KMS-11 (cell line): ENCODE measurements around the gene FAU.

Experiments
- H2AFZ ChIP-seq: fragments of 200-600 bp; sonication (generic); 2 replicates; pipeline ENCODE4 v1.6.1; 2016; ENCODE audit warnings: antibody characterized with exemption, mixed run types, low read depth
- H3K27ac ChIP-seq: fragments of 200-600 bp; sonication (generic); 2 replicates; pipeline ENCODE4 v1.6.1; 2016; ENCODE audit warnings: mild to moderate bottlenecking, mixed run types
- H3K27me3 ChIP-seq: fragments of 200-600 bp; sonication (generic); 2 replicates; pipeline ENCODE4 v1.6.1; 2017; ENCODE audit warnings: mild to moderate bottlenecking, low read depth, mixed run types, moderate library complexity; ENCODE audit not compliant: insufficient read depth
- H3K36me3 ChIP-seq: fragments of 200-600 bp; sonication (generic); 2 replicates; pipeline ENCODE4 v1.6.1; 2017; ENCODE audit warnings: mild to moderate bottlenecking, mixed run types; ENCODE audit not compliant: insufficient read depth
- H3K4me1 ChIP-seq: fragments of 200-600 bp; sonication (generic); 2 replicates; pipeline ENCODE4 v1.6.1; 2016; ENCODE audit warnings: mild to moderate bottlenecking, low read depth, mixed run types; ENCODE audit not compliant: poor library complexity, severe bottlenecking
- H3K4me2 ChIP-seq: fragments of 200-600 bp; sonication (generic); 2 replicates; pipeline ENCODE4 v1.7.0; 2016; ENCODE audit warnings: mild to moderate bottlenecking, mixed run types
- H3K4me3 ChIP-seq: fragments of 200-600 bp; sonication (generic); IDR thresholded peaks from 2 replicates; pipeline ENCODE4 v1.6.1; 2017; ENCODE audit warnings: low read depth, low read length, mixed read lengths; ENCODE audit not compliant: insufficient read depth
- H3K79me2 ChIP-seq: fragments of 200-600 bp; sonication (generic); 2 replicates; pipeline ENCODE4 v1.6.1; 2016; ENCODE audit warnings: low read depth, mixed run types; ENCODE audit not compliant: insufficient read depth
- H3K9ac ChIP-seq: fragments of 200-600 bp; sonication (generic); 2 replicates; pipeline ENCODE4 v1.6.1; 2016; ENCODE audit warnings: mild to moderate bottlenecking, mixed run types
- H4K20me1 ChIP-seq: fragments of 200-600 bp; sonication (generic); 2 replicates; pipeline ENCODE4 v1.6.1; 2016; ENCODE audit warnings: mild to moderate bottlenecking, mixed run types; ENCODE audit not compliant: insufficient read depth
- TF ChIP-seq, protein P1 (sequence below): fragments of 200-600 bp; sonication (generic); conservative IDR thresholded peaks from 2 replicates; pipeline ENCODE4 v1.6.1; 2017; ENCODE audit warnings: low read depth, mild to moderate bottlenecking, antibody characterized with exemption, low read length, moderate library complexity, mixed read lengths

FAU gene

DNA sequence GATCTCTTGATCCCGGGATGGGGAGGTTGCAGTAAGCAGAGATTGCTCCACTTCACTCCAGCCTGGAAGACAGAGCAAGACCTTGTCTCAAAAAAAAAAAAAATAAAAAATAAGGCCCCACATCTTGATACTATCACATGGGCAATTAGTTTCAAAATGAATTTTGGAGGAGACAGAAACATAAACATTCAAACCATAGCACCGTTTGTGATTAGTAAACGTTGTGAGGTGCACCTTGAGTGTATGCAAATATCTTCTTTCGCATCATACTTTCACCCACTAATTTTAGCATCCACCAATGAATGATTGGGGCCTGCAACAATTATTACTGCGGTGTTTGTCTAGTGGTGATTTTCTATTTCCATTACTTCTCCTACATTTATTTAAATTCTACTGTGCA lies 37.1 kb upstream of the FAU start:
- H3K36me3 ChIP-seq = no peaks in the 10 kb centered on the region
- TF ChIP-seq, protein P1, sequence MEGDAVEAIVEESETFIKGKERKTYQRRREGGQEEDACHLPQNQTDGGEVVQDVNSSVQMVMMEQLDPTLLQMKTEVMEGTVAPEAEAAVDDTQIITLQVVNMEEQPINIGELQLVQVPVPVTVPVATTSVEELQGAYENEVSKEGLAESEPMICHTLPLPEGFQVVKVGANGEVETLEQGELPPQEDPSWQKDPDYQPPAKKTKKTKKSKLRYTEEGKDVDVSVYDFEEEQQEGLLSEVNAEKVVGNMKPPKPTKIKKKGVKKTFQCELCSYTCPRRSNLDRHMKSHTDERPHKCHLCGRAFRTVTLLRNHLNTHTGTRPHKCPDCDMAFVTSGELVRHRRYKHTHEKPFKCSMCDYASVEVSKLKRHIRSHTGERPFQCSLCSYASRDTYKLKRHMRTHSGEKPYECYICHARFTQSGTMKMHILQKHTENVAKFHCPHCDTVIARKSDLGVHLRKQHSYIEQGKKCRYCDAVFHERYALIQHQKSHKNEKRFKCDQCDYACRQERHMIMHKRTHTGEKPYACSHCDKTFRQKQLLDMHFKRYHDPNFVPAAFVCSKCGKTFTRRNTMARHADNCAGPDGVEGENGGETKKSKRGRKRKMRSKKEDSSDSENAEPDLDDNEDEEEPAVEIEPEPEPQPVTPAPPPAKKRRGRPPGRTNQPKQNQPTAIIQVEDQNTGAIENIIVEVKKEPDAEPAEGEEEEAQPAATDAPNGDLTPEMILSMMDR = no peak
- H3K79me2 ChIP-seq = no peaks in the 10 kb centered on the region
- H3K4me1 ChIP-seq = no peaks in the 10 kb centered on the region
- no peak overlapping the region for H3K27ac ChIP-seq
- H3K9ac ChIP-seq = no peak overlapping the region
- no peak overlapping the region for H3K4me2 ChIP-seq
- no peak overlapping the region for H2AFZ ChIP-seq
- H3K4me3 ChIP-seq = no peak overlapping the region
- H3K27me3 ChIP-seq = no peaks in the 10 kb centered on the region
- H4K20me1 ChIP-seq = no peaks in the 10 kb centered on the region

DNA sequence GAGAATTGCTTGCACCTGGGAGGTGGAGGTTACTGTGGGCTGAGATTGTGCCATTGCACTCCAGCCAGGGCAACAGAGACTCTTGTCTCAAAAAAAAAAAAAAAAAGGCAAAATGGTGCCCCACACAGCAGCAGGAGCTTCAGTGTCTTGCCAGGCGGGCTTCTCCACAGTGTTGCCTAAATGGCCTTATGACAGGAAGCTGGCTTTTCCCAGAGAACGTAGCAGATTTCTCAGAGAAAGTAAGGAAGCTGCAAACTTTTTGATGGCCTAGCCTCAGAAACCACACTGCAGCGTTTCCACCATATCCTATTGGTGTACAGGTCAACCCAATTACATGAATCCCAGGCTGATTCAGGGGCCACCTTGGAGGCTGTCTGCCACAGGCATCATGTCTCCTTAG lies 35.4 kb upstream of the FAU start:
- no peaks in the 10 kb centered on the region for H3K79me2 ChIP-seq
- TF ChIP-seq, protein P1 = no peak
- H3K9ac ChIP-seq = no peak overlapping the region
- no peaks in the 10 kb centered on the region for H3K4me1 ChIP-seq
- H3K4me3 ChIP-seq = no peak overlapping the region
- no peaks in the 10 kb centered on the region for H3K36me3 ChIP-seq
- no peak overlapping the region for H3K4me2 ChIP-seq
- no peak overlapping the region for H2AFZ ChIP-seq
- no peaks in the 10 kb centered on the region for H4K20me1 ChIP-seq
- H3K27me3 ChIP-seq = no peaks in the 10 kb centered on the region
- no peak overlapping the region for H3K27ac ChIP-seq

DNA sequence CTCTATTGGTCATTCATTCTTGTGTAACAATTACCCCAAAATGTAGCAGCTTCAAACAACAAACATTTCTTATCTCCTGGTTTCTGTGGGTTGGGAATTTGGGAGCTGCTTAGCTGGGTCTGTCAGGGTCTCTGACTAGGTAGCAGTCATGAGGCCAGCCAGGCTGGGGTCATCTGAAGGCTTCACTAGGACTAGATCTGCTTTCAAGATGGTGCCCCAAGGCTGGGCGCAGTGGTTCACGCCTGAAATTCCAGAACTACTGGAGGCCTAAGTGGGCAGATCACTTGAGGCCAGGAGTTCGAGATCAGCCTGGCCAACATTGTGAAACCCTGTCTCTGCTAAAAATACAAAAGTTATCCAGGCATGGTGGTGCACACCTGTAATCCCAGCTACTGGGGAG lies 35.0 kb upstream of the FAU start:
- Histone ChIP-seq H3K4me2 (no peak overlapping the region), H2AFZ (no peak overlapping the region), H3K27ac (no peak overlapping the region), H3K9ac (no peak overlapping the region), H3K27me3 (no peaks in the 10 kb centered on the region), H4K20me1 (no peaks in the 10 kb centered on the region), H3K4me1 (no peaks in the 10 kb centered on the region), H3K4me3 (no peak overlapping the region), H3K79me2 (no peaks in the 10 kb centered on the region), H3K36me3 (no peaks in the 10 kb centered on the region)
- TF ChIP-seq, protein P1 = no peak

DNA sequence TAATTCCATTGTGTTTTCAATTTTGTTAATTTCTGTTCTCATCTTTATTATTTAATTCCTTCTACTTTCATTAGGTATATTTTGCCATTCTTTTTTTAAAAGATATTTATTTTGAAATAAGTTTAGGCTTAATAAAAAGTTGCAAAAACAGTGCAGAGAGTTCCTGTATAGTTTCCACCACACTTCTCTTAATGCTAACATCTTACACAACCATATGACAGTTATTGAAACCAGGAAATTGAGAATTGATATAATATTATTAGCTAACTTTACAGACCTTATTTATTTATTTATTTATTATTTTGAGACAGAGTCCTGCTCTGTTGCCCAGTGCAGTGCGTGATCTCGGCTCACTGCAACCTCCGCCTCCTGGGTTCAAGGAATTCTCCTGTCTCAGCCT lies 34.3 kb upstream of the FAU start:
- TF ChIP-seq, protein P1 = no peak

DNA sequence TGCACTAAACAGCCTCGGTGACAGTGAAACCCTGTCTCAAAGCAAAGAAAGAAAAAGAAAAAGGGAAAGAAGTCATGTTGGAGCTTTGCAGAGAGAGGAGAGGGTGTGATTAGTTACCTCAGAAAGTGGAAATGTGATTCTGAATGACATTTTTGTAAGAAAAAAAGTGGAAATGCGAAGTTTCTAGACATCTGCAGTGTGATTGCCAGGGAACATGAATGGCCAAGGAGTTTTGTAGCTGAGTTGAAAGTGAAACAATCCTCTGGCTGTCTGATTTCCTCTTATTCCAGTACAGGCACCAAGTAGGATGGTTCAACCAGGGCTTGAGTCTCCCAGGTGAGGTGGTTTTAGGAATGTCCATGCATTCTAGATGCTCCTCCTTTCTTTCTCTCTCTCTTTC lies 30.2 kb upstream of the FAU start:
- TF ChIP-seq, protein P1 = no peak
- no peak overlapping the region for H3K27ac ChIP-seq
- H3K36me3 ChIP-seq = no peaks in the 10 kb centered on the region
- H3K9ac ChIP-seq = no peak overlapping the region
- H4K20me1 ChIP-seq = no peaks in the 10 kb centered on the region
- no peak overlapping the region for H2AFZ ChIP-seq
- no peaks in the 10 kb centered on the region for H3K79me2 ChIP-seq
- no peak overlapping the region for H3K4me2 ChIP-seq
- no peaks in the 10 kb centered on the region for H3K4me1 ChIP-seq
- H3K4me3 ChIP-seq = no peak overlapping the region
- no peaks in the 10 kb centered on the region for H3K27me3 ChIP-seq

More for the DNA sequence above, 34.3 kb upstream of the FAU start:
- Histone ChIP-seq H4K20me1 (no peaks in the 10 kb centered on the region), H3K79me2 (no peaks in the 10 kb centered on the region), H2AFZ (no peak overlapping the region), H3K36me3 (no peaks in the 10 kb centered on the region), H3K4me2 (no peak overlapping the region), H3K27me3 (no peaks in the 10 kb centered on the region), H3K4me1 (no peaks in the 10 kb centered on the region), H3K9ac (no peak overlapping the region), H3K4me3 (no peak overlapping the region), H3K27ac (no peak overlapping the region)
